ENCODE results near the gene B3GALT4.
"Not testable (repeated sequence)": the region's sequence is repeated elsewhere in the genome, so short reads cannot be mapped to it uniquely, and the experiment has no call there.

Gene B3GALT4, protein sequence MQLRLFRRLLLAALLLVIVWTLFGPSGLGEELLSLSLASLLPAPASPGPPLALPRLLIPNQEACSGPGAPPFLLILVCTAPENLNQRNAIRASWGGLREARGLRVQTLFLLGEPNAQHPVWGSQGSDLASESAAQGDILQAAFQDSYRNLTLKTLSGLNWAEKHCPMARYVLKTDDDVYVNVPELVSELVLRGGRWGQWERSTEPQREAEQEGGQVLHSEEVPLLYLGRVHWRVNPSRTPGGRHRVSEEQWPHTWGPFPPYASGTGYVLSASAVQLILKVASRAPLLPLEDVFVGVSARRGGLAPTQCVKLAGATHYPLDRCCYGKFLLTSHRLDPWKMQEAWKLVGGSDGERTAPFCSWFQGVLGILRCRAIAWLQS

DNA sequence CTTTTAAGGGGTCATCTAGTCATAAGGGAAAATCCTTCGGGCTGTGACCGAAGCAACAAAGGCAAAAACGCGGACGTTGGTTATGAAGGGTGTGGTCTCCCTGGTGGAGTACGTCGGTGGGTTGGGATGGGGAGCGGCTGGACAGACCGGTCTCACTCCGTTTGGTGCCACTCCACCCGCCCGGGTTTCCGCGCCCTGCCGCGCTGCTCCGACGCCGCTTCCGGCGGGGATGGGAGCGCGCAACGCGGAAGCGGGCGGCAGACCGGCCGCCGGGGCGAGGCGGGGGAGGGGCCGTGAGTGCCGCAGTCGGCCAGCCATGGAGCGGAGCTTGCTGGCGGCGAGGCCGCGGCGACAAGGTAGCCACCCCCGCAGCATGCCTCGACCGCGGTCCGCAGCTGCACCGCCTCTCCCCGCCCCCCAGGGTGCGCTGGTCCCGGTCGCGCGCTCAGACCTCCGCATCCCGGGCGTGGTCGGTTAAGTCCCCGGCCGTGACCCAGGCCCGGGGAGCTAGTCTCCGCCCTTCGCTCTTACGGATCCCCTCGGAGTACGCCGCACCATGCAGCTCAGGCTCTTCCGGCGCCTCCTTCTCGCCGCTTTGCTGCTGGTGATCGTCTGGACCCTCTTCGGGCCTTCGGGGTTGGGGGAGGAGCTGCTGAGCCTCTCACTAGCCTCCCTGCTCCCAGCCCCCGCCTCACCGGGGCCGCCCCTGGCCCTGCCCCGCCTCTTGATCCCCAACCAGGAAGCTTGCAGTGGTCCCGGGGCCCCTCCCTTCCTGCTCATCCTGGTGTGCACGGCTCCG is at the start of gene B3GALT4:
B3GALT4 (plus strand) TSS at position 260 of the 799 bp plus-strand sequence; CDS start at position 557, 297 bp downstream.
- DNase-seq (ENCODE audit: low read depth) = peak; percentile 89

GRCh38 chr6:33235221-33235634 is 41.7 kb upstream of the B3GALT4 start:
- DNase-seq (ENCODE audit: low read depth) = no peak

DNA sequence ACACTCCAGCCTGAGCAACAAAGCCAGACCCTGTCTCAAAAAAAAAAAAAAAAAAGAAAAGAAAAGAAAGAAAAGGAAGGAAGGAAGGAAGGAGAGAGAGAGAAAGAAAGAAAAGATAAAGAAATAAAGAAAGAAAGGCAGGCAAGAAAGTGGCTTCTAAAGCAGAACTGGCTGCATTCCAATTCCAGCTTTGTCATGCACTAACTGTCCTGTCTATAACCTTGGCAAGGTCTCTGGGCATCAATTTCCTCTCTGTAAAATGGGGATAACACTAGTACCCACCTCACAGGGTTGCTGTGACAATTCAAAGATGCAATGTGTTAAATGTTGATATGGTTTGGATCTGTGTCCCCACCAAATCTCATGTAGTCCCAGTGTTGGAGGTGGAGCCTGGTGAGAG is 40.6 kb upstream of the B3GALT4 start:
- DNase-seq (ENCODE audit: low read depth) = no peak

DNA sequence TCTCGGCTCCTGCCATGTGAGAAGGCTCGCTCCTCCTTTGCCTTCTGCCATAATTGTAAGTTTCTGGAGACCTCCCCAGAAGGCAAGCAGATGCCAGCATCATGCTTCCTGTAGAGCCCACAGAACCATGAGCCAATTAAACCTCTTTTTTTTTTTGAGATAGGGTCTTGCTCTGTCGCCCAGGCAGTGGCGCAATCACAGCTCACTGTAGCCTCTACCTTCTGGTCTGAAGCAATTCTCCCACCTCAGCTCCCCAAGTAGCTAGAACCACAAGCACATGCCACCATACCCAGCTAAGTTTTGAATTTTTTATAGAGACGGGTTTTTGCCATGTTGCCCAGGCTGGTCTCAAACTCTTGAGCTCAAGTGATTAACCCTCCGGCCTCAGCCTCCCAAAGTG is 40.1 kb upstream of the B3GALT4 start:
- DNase-seq (ENCODE audit: low read depth) = no peak

- no peak for DNase-seq (ENCODE audit: low read depth)
These were observed 39.2 kb upstream of the B3GALT4 start for GRCh38 chr6:33237741-33238140.

DNA sequence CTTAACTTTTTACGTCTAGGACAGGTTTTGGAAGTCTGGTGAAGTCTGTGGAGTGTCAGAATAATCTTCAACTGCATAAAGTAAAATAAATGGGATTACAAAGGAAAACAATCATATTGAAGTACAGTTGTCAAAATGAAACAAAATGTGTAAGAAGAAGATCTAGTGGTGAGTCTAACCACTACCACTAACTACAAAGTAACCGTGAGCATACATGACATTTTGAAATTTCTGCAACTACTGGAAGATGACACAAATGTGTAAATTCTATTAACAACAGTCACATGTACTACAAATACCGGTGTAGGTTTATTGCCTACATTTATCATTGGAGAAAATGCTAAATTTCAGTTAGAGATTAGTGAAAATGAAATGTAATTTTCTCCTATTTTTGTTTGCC is 35.0 kb upstream of the B3GALT4 start:
- DNase-seq (ENCODE audit: low read depth) = no peak

DNA sequence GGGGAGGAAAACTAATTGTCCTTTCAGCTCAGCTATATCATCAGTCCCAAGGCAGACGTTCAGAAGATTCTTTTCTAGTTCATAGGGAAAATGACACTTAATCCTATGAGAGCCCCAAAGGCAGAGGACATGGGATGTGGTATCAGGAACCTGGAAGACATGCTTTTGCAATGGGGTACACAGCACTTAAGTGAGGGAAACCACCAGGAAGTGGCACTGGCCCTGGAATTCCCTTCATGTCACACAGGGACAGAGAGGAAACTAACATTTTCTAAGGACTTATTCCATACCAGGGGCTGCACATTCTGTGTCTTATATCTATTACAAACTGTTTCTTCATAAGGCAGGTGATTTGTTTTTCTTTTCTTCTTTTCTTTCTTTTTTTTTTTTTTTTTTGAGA is 33.4 kb upstream of the B3GALT4 start:
- no peak for DNase-seq (ENCODE audit: low read depth)

DNA sequence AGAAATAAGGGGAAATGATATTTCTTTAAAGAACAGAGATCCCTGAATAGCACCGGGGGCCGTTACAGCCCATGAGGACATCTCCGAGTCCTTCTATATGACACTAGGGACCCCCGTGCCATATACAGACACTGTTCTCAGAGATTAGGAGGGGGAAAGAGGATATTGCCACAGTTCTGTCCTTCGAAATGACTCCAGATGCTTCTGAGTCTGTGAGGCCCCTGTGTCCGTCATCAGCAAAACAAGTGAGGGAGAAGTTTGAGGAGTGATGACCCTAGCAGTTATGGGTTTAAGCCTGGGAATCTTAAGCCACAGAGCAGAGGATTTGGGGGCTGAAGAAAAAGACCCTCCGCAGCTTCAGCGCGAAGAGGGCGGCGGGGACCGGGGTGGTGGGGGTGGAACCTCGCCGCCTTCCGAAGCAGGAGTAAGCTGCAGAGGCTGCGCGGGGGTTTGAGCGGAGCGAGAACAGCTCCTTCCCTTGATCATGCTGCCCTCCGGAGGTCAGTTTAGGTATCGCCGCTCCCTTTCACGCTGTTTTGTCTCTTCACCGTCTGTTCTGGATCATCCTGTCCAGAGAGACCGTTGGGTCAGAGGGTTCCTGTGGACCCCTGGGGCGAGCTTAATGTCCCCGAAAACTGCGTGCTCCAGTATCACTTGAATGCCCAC is 28.8 kb upstream of the B3GALT4 start:
- DNase-seq (ENCODE audit: low read depth) = peak; percentile 93

DNA sequence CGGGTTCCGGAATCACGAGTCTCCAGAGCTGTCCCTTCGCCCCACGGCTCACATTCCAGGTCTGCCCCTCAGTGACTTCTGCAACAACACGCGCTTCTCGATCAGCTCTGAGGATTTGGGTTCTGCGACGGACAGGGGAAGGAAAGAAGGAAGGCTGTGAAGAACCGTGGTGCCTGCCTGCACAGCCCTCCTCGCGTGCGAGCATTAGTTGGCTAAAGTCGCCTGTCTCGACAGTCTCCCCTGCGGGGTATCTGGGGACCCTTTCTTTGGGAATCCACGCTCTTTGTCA is 28.3 kb upstream of the B3GALT4 start:
- peak; percentile 69 for DNase-seq (ENCODE audit: low read depth)

- DNase-seq (ENCODE audit: low read depth) = peak; percentile 100
These were observed 27.8 kb upstream of the B3GALT4 start for GRCh38 chr6:33248932-33249731.

GRCh38 chr6:33249732-33250630 is 26.9 kb upstream of the B3GALT4 start:
- DNase-seq (ENCODE audit: low read depth) = peak; percentile 97

GRCh38 chr6:33250731-33251130 is 26.2 kb upstream of the B3GALT4 start:
- no peak for DNase-seq (ENCODE audit: low read depth)

- DNase-seq (ENCODE audit: low read depth) = no peak
These were observed 25.4 kb upstream of the B3GALT4 start for GRCh38 chr6:33251395-33252012.

- peak; percentile 57 for DNase-seq (ENCODE audit: low read depth)
These were observed 24.2 kb upstream of the B3GALT4 start for GRCh38 chr6:33252759-33253158.

- DNase-seq (ENCODE audit: low read depth) = no peak
These were observed 22.3 kb upstream of the B3GALT4 start for GRCh38 chr6:33254591-33254990.

GRCh38 chr6:33259032-33259431 is 17.9 kb upstream of the B3GALT4 start:
- DNase-seq (ENCODE audit: low read depth) = no peak

GRCh38 chr6:33262490-33262889 is 14.4 kb upstream of the B3GALT4 start:
- not testable (repeated sequence) for DNase-seq (ENCODE audit: low read depth)

GRCh38 chr6:33264015-33264414 is 12.9 kb upstream of the B3GALT4 start:
- DNase-seq (ENCODE audit: low read depth) = no peak

DNA sequence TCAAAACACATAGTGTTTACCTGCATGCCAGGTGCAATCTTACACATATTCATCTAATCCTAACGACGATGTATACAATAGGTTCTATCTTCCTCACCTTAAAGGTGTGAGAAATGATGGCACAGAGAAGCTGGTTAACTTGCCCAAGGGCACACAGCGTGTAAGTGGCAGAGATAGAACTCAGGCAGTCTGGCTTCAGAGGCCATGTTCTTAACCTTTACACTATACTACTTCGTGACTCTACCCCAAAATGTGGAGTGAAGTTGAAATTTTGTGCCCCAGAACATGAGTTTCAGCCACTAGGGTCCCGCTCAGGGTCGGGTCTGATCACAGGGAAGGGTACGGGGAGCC is 5.8 kb upstream of the B3GALT4 start:
- DNase-seq (ENCODE audit: low read depth) = no peak

DNA sequence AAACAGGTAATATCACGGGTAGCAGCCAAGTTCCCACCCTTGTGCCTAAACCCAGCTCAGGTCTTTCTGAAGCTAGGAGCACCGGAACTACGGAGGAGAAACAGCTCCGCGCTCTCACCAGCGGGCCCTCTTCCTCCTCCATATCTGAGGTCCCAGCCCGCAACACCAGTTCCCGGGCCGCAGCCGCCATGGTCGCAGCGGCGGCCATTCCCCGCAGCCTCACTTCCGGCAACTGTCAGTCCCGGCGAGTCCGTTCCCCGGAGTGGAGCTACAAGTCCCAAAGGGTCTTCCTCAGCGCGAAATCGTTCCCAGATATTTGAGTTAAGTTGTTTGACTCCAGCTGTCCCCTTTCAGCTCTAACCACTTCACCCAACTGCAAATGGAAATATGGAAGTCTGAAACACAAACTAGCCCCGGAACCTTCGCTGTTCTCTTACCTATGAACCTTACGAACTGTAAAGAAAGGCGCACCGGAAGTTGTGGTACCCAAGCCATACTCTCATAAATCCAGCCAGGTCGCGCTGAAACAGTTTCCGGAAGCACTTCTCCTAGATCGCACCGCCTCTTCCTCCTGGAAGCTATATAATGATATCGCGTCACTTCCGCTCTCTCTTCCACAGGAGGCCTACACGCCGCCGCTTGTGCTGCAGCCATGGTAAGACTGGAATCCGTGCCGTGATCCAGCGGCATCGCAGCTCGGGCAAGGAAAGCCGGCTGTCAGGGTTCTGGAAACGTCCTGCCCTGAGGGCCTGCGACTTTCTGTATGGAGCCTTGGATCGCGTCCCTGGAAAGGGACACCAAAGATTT is 5.3 kb upstream of the B3GALT4 start, which contains the start of the genes RPS18 and VPS52:
RPS18 (plus strand) TSS at position 608 of the 807 bp plus-strand sequence; CDS start at position 653, 45 bp downstream.
VPS52 (minus strand) TSS at position 409 of the 807 bp plus-strand sequence; CDS start at position 208, 201 bp downstream.
- peak; percentile 100 for DNase-seq (ENCODE audit: low read depth)

Measured in ELR (cell line).